Stimulated activated CD4-positive, alpha-beta T cell treated with anti-CD3 and anti-CD28 coated beads, Interleukin-2, amount 100 ng/mL, for 4 hours (primary cell): ENCODE results near the gene PARM1.

Experiments used
- DNase-seq: peaks from one replicate; pipeline ENCODE4 v3.0.0-alpha.2; 2020; ENCODE audit warnings: low read depth

PARM1 gene

GRCh38 chr4:75030649-75031235 lies 97.8 kb downstream of the PARM1 start:
- no peak for DNase-seq

GRCh38 chr4:75031775-75032174 lies 98.9 kb downstream of the PARM1 start:
- DNase-seq, result no peak

GRCh38 chr4:75034523-75034922 lies 101.6 kb downstream of the PARM1 start:
- no peak for DNase-seq

- no peak for DNase-seq
These were observed 102.4 kb downstream of the PARM1 start for GRCh38 chr4:75035321-75035720.

- no peak for DNase-seq
These were observed 103.3 kb downstream of the PARM1 start for GRCh38 chr4:75036046-75036830.

- no peak for DNase-seq
These were observed 104.3 kb downstream of the PARM1 start for GRCh38 chr4:75037252-75037651.

GRCh38 chr4:75038376-75038775 lies 105.5 kb downstream of the PARM1 start:
- DNase-seq, result no peak

- no peak for DNase-seq
These were observed 107.8 kb downstream of the PARM1 start for GRCh38 chr4:75040703-75041102.

GRCh38 chr4:75042601-75043208 lies 109.8 kb downstream of the PARM1 start:
- no peak for DNase-seq

GRCh38 chr4:75046226-75046625 lies 113.3 kb downstream of the PARM1 start:
- DNase-seq, result no peak

- DNase-seq, result no peak
These were observed 113.7 kb downstream of the PARM1 start for GRCh38 chr4:75046641-75047040.

GRCh38 chr4:75048208-75048879 lies 115.4 kb downstream of the PARM1 start:
- DNase-seq, result no peak

GRCh38 chr4:75051431-75051830 lies 118.5 kb downstream of the PARM1 start:
- DNase-seq, result no peak

GRCh38 chr4:75053352-75053751 lies 120.4 kb downstream of the PARM1 start:
- DNase-seq, result no peak

GRCh38 chr4:75054078-75054477 lies 121.2 kb downstream of the PARM1 start:
- no peak for DNase-seq

- no peak for DNase-seq
These were observed 123.4 kb downstream of the PARM1 start for GRCh38 chr4:75056277-75056676.

- DNase-seq, result no peak
These were observed 124.5 kb downstream of the PARM1 start for GRCh38 chr4:75057369-75057768.

GRCh38 chr4:75058486-75058885 lies 125.6 kb downstream of the PARM1 start:
- no peak for DNase-seq

- no peak for DNase-seq
These were observed 130.5 kb downstream of the PARM1 start for GRCh38 chr4:75063433-75063832.

- DNase-seq, result no peak
These were observed 133.0 kb downstream of the PARM1 start for GRCh38 chr4:75065909-75066308.

- no peak for DNase-seq
These were observed 136.7 kb downstream of the PARM1 start for GRCh38 chr4:75069493-75070074.

GRCh38 chr4:75071317-75071716 lies 138.4 kb downstream of the PARM1 start:
- DNase-seq, result no peak
